ENCODE data around the gene EVC.
A peak's percentile ranks its signal among the peaks of the same experiment; 100 is the strongest.

EVC gene

GRCh38 chr4:5701971-5702370 lies 9.0 kb upstream of the EVC start:
- H3K27me3 Mint-ChIP-seq (ENCODE audit: low read depth), result peaks cover 4% of the 10 kb centered on the region
- no peak overlapping the region for H3K4me3 Mint-ChIP-seq
- peaks cover 23% of the 10 kb centered on the region for H3K9me3 Mint-ChIP-seq
- H3K27ac Mint-ChIP-seq, result no peak overlapping the region
- no peaks in the 10 kb centered on the region for H3K36me3 Mint-ChIP-seq (ENCODE audit: low read depth)
- no peak for DNase-seq (ENCODE audit: low spot score)
- H3K4me1 Mint-ChIP-seq (ENCODE audit: low read depth), result no peaks in the 10 kb centered on the region

DNA sequence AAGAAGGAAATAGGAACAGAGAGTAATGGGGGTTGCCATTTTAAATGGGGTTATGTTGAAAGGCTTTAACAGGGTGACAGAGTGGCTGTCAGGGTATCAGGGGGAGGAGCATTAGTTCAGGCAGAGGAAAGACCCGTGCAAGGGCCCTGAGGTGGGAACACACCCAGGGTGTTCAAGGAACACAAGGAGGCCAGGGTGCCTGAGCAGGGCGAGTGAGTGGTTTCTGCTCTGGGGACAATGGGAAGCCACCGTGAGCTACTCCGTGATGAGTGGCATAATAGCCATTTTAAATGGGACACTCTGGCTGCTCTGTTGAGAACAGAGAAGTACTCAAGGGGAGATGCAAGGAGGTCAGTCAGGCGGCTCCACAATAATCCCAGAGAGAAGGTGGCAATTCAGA lies 7.2 kb upstream of the EVC start:
- no peak for DNase-seq (ENCODE audit: low spot score)
- Mint-ChIP-seq H3K4me1 (ENCODE audit: low read depth) (no peaks in the 10 kb centered on the region), H3K9me3 (peaks cover 23% of the 10 kb centered on the region), H3K27me3 (ENCODE audit: low read depth) (peaks cover 13% of the 10 kb centered on the region), H3K4me3 (no peak overlapping the region), H3K36me3 (ENCODE audit: low read depth) (no peaks in the 10 kb centered on the region), H3K27ac (no peak overlapping the region)

GRCh38 chr4:5704276-5704675 lies 6.7 kb upstream of the EVC start:
- H3K27me3 Mint-ChIP-seq (ENCODE audit: low read depth), result peaks cover 13% of the 10 kb centered on the region
- H3K9me3 Mint-ChIP-seq, result peaks cover 23% of the 10 kb centered on the region
- H3K36me3 Mint-ChIP-seq (ENCODE audit: low read depth), result no peaks in the 10 kb centered on the region
- H3K4me3 Mint-ChIP-seq, result no peak overlapping the region
- no peaks in the 10 kb centered on the region for H3K4me1 Mint-ChIP-seq (ENCODE audit: low read depth)
- no peak for DNase-seq (ENCODE audit: low spot score)
- H3K27ac Mint-ChIP-seq, result no peak overlapping the region

DNA sequence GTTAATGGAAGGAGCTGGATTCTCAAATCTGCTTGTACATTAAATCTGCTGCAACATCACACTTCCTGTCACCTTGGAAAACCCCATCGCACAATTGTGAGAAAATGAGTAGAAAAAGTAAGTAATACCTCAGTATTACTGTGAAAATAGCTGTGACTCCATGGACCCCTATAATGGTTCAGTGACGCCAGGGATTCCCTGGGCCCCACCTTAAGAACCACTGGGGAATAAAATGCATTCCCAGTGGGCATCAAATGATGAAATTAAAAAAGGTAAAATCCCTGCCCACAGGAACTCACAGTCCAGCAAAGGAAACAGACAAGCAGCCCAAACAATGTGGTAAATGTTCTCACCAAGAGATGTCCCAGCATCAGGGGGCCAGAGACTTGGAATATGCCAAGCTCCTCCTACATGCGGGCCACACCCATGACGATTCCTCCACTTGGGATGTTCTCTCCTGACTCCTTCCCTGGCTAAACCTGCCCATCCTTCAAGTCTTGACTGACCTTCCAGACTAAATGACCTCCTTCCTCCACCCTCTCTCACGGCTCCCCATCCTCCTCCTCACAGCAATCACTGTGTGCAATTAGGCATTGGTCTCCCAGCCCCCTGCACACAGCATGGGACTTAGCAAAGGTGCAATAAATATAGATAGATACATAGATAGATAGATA lies 5.2 kb upstream of the EVC start:
- Mint-ChIP-seq H3K4me3 (no peak overlapping the region), H3K27me3 (ENCODE audit: low read depth) (peaks cover 25% of the 10 kb centered on the region), H3K4me1 (ENCODE audit: low read depth) (peaks cover 3% of the 10 kb centered on the region), H3K27ac (no peak overlapping the region), H3K36me3 (ENCODE audit: low read depth) (no peaks in the 10 kb centered on the region), H3K9me3 (peaks cover 23% of the 10 kb centered on the region)
- no peak for DNase-seq (ENCODE audit: low spot score)

DNA sequence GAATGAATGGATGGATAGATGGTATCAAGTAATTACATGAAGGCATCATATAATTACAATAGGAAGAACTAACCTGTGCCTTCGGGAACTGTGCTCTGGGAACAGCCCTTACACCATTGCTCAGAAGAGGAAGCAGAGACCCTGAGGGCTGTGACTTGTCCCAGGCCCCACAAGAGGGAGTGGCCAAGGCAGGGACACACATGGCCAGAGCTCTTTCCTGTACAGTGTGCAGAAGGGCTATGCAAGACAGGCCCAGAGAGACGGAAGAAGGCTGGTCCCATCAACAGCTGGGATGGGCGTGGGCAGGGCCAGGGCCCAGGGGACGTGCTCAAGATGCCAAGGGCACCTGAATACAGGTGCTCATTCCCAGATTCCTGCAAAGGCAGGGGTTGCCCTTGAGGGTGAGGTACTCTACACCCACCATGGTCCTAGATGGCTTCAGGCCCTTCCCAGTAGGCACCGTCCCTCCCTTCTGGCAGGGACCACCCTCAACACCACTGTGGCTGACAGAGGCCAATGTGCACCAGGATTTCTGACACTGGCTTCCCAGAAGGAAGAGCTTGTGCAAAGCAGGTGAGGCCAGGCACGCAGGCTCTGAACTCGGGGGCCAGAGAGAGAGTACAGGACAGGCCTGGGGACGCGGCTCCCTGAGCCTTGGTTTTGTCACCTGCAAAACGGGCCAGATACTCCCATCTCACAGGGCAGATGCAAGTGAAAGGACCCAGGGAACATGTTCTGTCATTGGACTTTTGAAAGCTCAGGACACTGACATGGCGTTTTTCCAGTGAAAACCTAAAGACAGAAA lies 4.3 kb upstream of the EVC start:
- DNase-seq (ENCODE audit: low spot score), result no peak
- peaks cover 3% of the 10 kb centered on the region for H3K4me1 Mint-ChIP-seq (ENCODE audit: low read depth)
- peaks cover 30% of the 10 kb centered on the region for H3K27me3 Mint-ChIP-seq (ENCODE audit: low read depth)
- H3K9me3 Mint-ChIP-seq, result peaks cover 23% of the 10 kb centered on the region
- H3K36me3 Mint-ChIP-seq (ENCODE audit: low read depth), result no peaks in the 10 kb centered on the region
- no peak overlapping the region for H3K27ac Mint-ChIP-seq
- no peak overlapping the region for H3K4me3 Mint-ChIP-seq

- H3K27ac Mint-ChIP-seq, result no peak overlapping the region
- H3K36me3 Mint-ChIP-seq (ENCODE audit: low read depth), result no peaks in the 10 kb centered on the region
- H3K4me1 Mint-ChIP-seq (ENCODE audit: low read depth), result peaks cover 3% of the 10 kb centered on the region
- H3K9me3 Mint-ChIP-seq, result peaks cover 17% of the 10 kb centered on the region
- peak overlapping the region; percentile 26 for H3K4me3 Mint-ChIP-seq
- H3K27me3 Mint-ChIP-seq (ENCODE audit: low read depth), result peaks cover 37% of the 10 kb centered on the region
- no peak for DNase-seq (ENCODE audit: low spot score)
Observed at GRCh38 chr4:5707366-5707765, 3.6 kb upstream of the EVC start.

GRCh38 chr4:5707778-5708448 lies 3.1 kb upstream of the EVC start:
- no peak for DNase-seq (ENCODE audit: low spot score)
- Mint-ChIP-seq H3K36me3 (ENCODE audit: low read depth) (no peaks in the 10 kb centered on the region), H3K4me1 (ENCODE audit: low read depth) (peaks cover 3% of the 10 kb centered on the region), H3K27ac (no peak overlapping the region), H3K27me3 (ENCODE audit: low read depth) (peaks cover 42% of the 10 kb centered on the region), H3K9me3 (peaks cover 14% of the 10 kb centered on the region), H3K4me3 (no peak overlapping the region)

DNA sequence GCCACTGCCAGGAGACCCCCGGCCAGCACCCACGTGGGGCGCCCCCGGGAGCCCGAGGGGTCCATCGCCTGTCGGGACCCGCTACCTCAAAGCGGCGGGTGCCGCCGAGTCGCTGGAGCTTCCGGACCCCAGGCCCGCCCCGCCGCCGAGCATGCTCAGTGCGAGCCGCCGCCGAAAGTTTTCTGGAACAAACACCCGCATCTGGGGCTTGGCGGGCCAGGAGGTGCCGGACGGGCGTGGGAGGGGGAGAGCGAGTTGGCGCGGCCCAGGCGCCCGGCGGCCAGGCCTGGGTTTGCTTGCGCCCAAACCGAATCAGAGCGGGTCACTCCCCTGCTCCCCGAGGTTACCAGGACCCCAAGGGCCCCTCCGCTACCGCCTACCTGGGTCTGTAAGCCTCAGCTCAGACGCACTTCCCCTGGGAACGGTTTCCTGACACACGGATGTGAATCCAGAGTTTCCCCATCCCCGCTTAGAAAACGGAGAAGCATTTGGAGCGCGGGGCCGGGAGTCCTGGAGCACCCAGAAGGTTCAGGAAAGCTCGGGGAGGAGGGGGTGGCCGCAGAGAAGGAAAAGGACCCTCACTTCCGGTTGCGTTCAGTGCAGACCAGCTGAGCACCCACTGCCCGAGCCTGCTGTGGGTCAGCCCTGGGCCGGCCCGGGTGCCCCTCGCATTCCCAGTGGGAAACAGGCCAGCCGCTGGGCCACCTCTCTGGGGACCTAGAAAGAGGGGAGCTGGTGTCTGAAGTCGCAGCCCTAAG lies 2.4 kb upstream of the EVC start, which contains the start of gene EVC2:
EVC2 (minus strand) TSS at position 111 of the 758 bp plus-strand sequence; CDS start at position 65, 46 bp downstream.
- DNase-seq (ENCODE audit: low spot score), result no peak
- Mint-ChIP-seq H3K36me3 (ENCODE audit: low read depth) (no peaks in the 10 kb centered on the region), H3K27me3 (ENCODE audit: low read depth) (peaks cover 45% of the 10 kb centered on the region), H3K27ac (no peak within 1 kb of the TSS), H3K4me3 (peak within 1 kb of the TSS; percentile 26), H3K4me1 (ENCODE audit: low read depth) (peaks cover 3% of the 10 kb centered on the region), H3K9me3 (peaks cover 11% of the 10 kb centered on the region)

DNA sequence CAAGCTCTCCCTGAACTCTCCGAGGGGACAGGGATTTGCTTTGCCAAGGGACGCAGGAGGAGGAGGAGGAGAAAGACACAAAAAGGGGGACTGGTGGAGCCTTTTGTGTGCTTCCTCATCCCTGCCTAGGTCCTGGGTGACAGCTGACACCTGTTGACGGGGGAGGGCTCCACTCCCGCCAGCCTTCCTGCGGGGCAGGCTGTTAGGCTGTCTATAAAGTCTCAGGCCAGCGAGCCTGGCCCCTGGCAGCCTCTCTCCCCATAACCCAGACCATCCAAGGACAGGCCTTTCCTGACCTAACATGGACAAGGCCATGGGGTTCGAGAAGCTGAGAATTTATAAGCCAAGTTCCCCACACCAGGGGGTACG lies 1.8 kb upstream of the EVC start:
- H3K27ac Mint-ChIP-seq, result no peak overlapping the region
- H3K4me1 Mint-ChIP-seq (ENCODE audit: low read depth), result peaks cover 3% of the 10 kb centered on the region
- H3K9me3 Mint-ChIP-seq, result peaks cover 5% of the 10 kb centered on the region
- no peaks in the 10 kb centered on the region for H3K36me3 Mint-ChIP-seq (ENCODE audit: low read depth)
- peaks cover 45% of the 10 kb centered on the region for H3K27me3 Mint-ChIP-seq (ENCODE audit: low read depth)
- no peak for DNase-seq (ENCODE audit: low spot score)
- H3K4me3 Mint-ChIP-seq, result no peak overlapping the region

GRCh38 chr4:5710065-5710960 lies 688 bp upstream of the EVC start:
- Mint-ChIP-seq H3K27me3 (ENCODE audit: low read depth) (peaks cover 45% of the 10 kb centered on the region), H3K36me3 (ENCODE audit: low read depth) (no peaks in the 10 kb centered on the region), H3K4me3 (peak overlapping the region; percentile 70), H3K4me1 (ENCODE audit: low read depth) (peaks cover 3% of the 10 kb centered on the region), H3K27ac (no peak overlapping the region), H3K9me3 (peaks cover 13% of the 10 kb centered on the region)
- DNase-seq (ENCODE audit: low spot score), result no peak

- no peak for DNase-seq (ENCODE audit: low spot score)
Observed at GRCh38 chr4:5711479-5712184, 631 bp downstream of the EVC start.

DNA sequence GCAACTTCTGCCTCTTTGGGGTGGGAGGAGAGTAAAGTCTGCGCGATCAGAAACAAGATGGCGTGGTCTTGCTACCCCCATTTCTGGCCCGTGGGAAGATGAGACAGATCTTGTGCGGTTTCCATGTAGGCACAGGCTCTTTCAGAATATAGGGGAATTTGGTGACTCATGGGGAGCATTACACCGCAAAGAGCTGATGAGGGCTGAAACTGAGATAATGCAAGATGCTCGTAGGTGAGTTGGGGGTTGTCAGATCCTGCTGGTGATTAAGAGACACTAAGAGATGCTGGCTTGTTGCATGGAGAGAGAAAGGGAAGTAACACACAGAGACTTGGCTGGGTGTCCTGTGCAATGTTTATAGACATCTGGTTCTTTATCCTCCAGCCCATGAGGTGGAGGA lies 1.5 kb downstream of the EVC start:
- Mint-ChIP-seq H3K27ac (no peak overlapping the region), H3K36me3 (ENCODE audit: low read depth) (no peaks in the 10 kb centered on the region), H3K4me3 (no peak overlapping the region), H3K27me3 (ENCODE audit: low read depth) (peaks cover 36% of the 10 kb centered on the region), H3K9me3 (peaks cover 15% of the 10 kb centered on the region), H3K4me1 (ENCODE audit: low read depth) (peaks cover 3% of the 10 kb centered on the region)
- DNase-seq (ENCODE audit: low spot score), result no peak

More at GRCh38 chr4:5711479-5712184, 631 bp downstream of the EVC start:
- Mint-ChIP-seq H3K9me3 (peaks cover 10% of the 10 kb centered on the region), H3K27me3 (ENCODE audit: low read depth) (peaks cover 43% of the 10 kb centered on the region), H3K4me3 (peak overlapping the region; percentile 52), H3K27ac (no peak overlapping the region), H3K4me1 (ENCODE audit: low read depth) (peaks cover 3% of the 10 kb centered on the region), H3K36me3 (ENCODE audit: low read depth) (no peaks in the 10 kb centered on the region)
